H1 (cell line): ENCODE data around the gene TRIM14. TPM values are rescaled to one million over a fixed set of nuclear protein-coding genes. Genes with fewer than 3 reads are reported as not detected.

Source experiments
- CTCF ChIA-PET: fragments of 300-600 bp; sonication (Branson Sonifier 250); formaldehyde crosslinking; loops from one replicate; lab custom pipeline; 2021; ENCODE audit not compliant: partially characterized antibody; lab: Charles Lee
- POLR2A ChIA-PET: fragments of 300-600 bp; sonication (Branson Sonifier 250); formaldehyde crosslinking; loops from one replicate; lab custom pipeline; 2021; ENCODE audit warnings: inconsistent platforms; ENCODE audit not compliant: partially characterized antibody; lab: Charles Lee
- DNase-seq, 2 experiments: peaks; one replicate each; pipeline versions ENCODE4 v3.0.0 to v3.0.0-alpha.2; 2010 to 2022; ENCODE audit warnings: low spot score in 2 of 2, low read depth in 1 of 2, mixed read lengths in 1 of 2
- FAIRE-seq: peaks from 2 replicates; lab custom pipeline; 2011; peaks lifted over from hg19 to GRCh38; lab: Jason Lieb, UNC
- H2AFZ ChIP-seq: 2 replicates; pipeline ENCODE4 v1.8.1; 2012; ENCODE audit warnings: low read length, inconsistent platforms
- H2AK5ac ChIP-seq: 2 replicates; pipeline ENCODE4 v1.6.1; 2013; ENCODE audit warnings: low read depth, low read length
- H2BK120ac ChIP-seq: replicated peaks from 2 replicates; pipeline ENCODE3; 2013; ENCODE audit warnings: low read depth, low read length, inconsistent platforms
- H2BK12ac ChIP-seq: 2 replicates; pipeline ENCODE4 v1.6.1; 2013; ENCODE audit warnings: low read depth, low read length
- H2BK15ac ChIP-seq: 2 replicates; pipeline ENCODE4 v1.6.1; 2013; ENCODE audit warnings: low read length
- H2BK20ac ChIP-seq: 2 replicates; pipeline ENCODE4 v1.6.1; 2013; ENCODE audit warnings: low read length
- H2BK5ac ChIP-seq: 2 replicates; pipeline ENCODE4 v1.6.1; 2013; ENCODE audit warnings: low read depth, low read length
- H3K14ac ChIP-seq: 2 replicates; pipeline ENCODE4 v1.6.1; 2013; ENCODE audit warnings: inconsistent platforms; ENCODE audit not compliant: insufficient read length
- H3K18ac ChIP-seq: 2 replicates; pipeline ENCODE4 v1.6.1; 2013; ENCODE audit warnings: low read length; ENCODE audit errors: extremely low read depth
- H3K23ac ChIP-seq: 2 replicates; pipeline ENCODE4 v1.6.1; 2013; ENCODE audit warnings: inconsistent platforms; ENCODE audit not compliant: insufficient read length
- H3K23me2 ChIP-seq: 2 replicates; pipeline ENCODE4 v1.6.1; 2013; ENCODE audit warnings: low read depth, low read length
- H3K27ac ChIP-seq: 2 replicates; pipeline ENCODE4 v1.6.1; 2011; ENCODE audit warnings: low read depth, low read length, inconsistent platforms
- H3K27me3 ChIP-seq, 4 experiments: replicated peaks in 1 of 4; 1 replicate in 1 of 4; 2 replicates in 3 of 4; pipeline versions ENCODE4 v1.6.1 to v1.8.1; 2011 to 2013; ENCODE audit warnings: low read length in 3 of 4, mild to moderate bottlenecking in 3 of 4, inconsistent platforms in 2 of 4, mixed read lengths in 2 of 4, moderate library complexity in 1 of 4; ENCODE audit not compliant: control insufficient read depth in 3 of 4, insufficient read depth in 3 of 4; ENCODE audit errors: extremely low read depth in 1 of 4
- H3K36me3 ChIP-seq, 4 experiments: 2 replicates each; pipeline versions ENCODE4 v1.6.1 to v1.8.1; 2011 to 2013; ENCODE audit warnings: mild to moderate bottlenecking in 4 of 4, low read length in 3 of 4, moderate library complexity in 2 of 4, control low read depth in 1 of 4, inconsistent platforms in 1 of 4; ENCODE audit not compliant: insufficient read depth in 4 of 4, control insufficient read depth in 2 of 4
- H3K4ac ChIP-seq: replicated peaks from 2 replicates; pipeline ENCODE3; 2013; ENCODE audit warnings: low read length, low read depth, mixed read lengths, inconsistent platforms; ENCODE audit not compliant: insufficient read length
- H3K4me1 ChIP-seq, 4 experiments: replicated peaks in 1 of 4; 1 replicate in 1 of 4; 2 replicates in 3 of 4; pipeline versions ENCODE4 v1.6.1 to v1.8.1; 2011 to 2013; ENCODE audit warnings: low read length in 3 of 4, inconsistent platforms in 2 of 4, mixed read lengths in 1 of 4; ENCODE audit not compliant: insufficient read depth in 4 of 4, control insufficient read depth in 3 of 4
- H3K4me2 ChIP-seq, 2 experiments: 2 replicates each; pipeline versions ENCODE4 v1.6.1 to v1.8.1; 2011 to 2013; ENCODE audit warnings: low read depth in 2 of 2, low read length in 2 of 2, control low read depth in 1 of 2, inconsistent platforms in 1 of 2, mild to moderate bottlenecking in 1 of 2; ENCODE audit not compliant: insufficient read depth in 1 of 2
- H3K4me3 ChIP-seq, 4 experiments: fragments of 200-600, 300-600 bp in 1 of 4; sonication (generic), shearing (Covaris generic), sonication (Bioruptor Twin) in 1 of 4; 2 replicates each; pipeline versions ENCODE4 v1.5.1 to v1.8.1; 2011 to 2016; ENCODE audit warnings: low read length in 4 of 4, low read depth in 3 of 4, control low read depth in 2 of 4, inconsistent platforms in 2 of 4, mild to moderate bottlenecking in 2 of 4, mixed read lengths in 1 of 4, moderate library complexity in 1 of 4; ENCODE audit not compliant: insufficient read depth in 2 of 4; ENCODE audit errors: extremely low read depth in 1 of 4
- H3K56ac ChIP-seq: replicated peaks from 2 replicates; pipeline ENCODE3; 2013; ENCODE audit warnings: low read depth, mild to moderate bottlenecking, mixed read lengths, low read length, inconsistent platforms; ENCODE audit not compliant: insufficient read length
- H3K79me1 ChIP-seq: 2 replicates; pipeline ENCODE4 v1.6.1; 2013; ENCODE audit warnings: low read depth, low read length, control low read depth
- H3K79me2 ChIP-seq, 2 experiments: 2 replicates each; pipeline versions ENCODE4 v1.6.1 to v1.8.1; 2012 to 2013; ENCODE audit warnings: low read length in 2 of 2, mild to moderate bottlenecking in 2 of 2, inconsistent platforms in 1 of 2; ENCODE audit not compliant: insufficient read depth in 2 of 2, control insufficient read depth in 1 of 2
- H3K9ac ChIP-seq, 4 experiments: replicated peaks in 1 of 4; 1 replicate in 1 of 4; 2 replicates in 3 of 4; pipeline versions ENCODE4 v1.6.1 to v1.8.1; 2011 to 2013; ENCODE audit warnings: low read depth in 3 of 4, low read length in 3 of 4, control low read depth in 2 of 4, mild to moderate bottlenecking in 2 of 4, moderate library complexity in 2 of 4, inconsistent platforms in 1 of 4; ENCODE audit errors: extremely low read depth in 1 of 4
- H3K9me3 ChIP-seq, 2 experiments: 2 replicates each; pipeline versions ENCODE4 v1.6.1 to v1.8.1; 2012 to 2013; ENCODE audit warnings: mild to moderate bottlenecking in 2 of 2, moderate library complexity in 2 of 2, control low read depth in 1 of 2, inconsistent platforms in 1 of 2, low read depth in 1 of 2, low read length in 1 of 2, mixed read lengths in 1 of 2; ENCODE audit not compliant: insufficient read depth in 2 of 2
- H4K20me1 ChIP-seq, 2 experiments: replicated peaks in 1 of 2; 2 replicates each; pipeline versions ENCODE3 to v1.8.1; 2011 to 2013; ENCODE audit warnings: inconsistent platforms in 2 of 2, low read length in 2 of 2, mild to moderate bottlenecking in 1 of 2; ENCODE audit not compliant: insufficient read depth in 2 of 2, control insufficient read depth in 1 of 2
- H4K5ac ChIP-seq: 2 replicates; pipeline ENCODE4 v1.6.1; 2013; ENCODE audit warnings: low read length, low read depth, mixed read lengths, inconsistent platforms; ENCODE audit not compliant: insufficient read length
- H4K8ac ChIP-seq: 2 replicates; pipeline ENCODE4 v1.8.0; 2013; ENCODE audit warnings: mild to moderate bottlenecking, moderate library complexity, low read length, inconsistent platforms; ENCODE audit not compliant: insufficient read depth; ENCODE audit errors: extremely low read depth
- H4K91ac ChIP-seq: replicated peaks from 2 replicates; pipeline ENCODE3; 2013; ENCODE audit warnings: low read length, mixed read lengths, inconsistent platforms; ENCODE audit not compliant: insufficient read length
- CHD1 ChIP-seq: IDR thresholded peaks from 2 replicates; pipeline ENCODE4 v1.6.1; 2012; ENCODE audit warnings: low read depth, low read length, improper control_type of control experiment
- CTCF ChIP-seq, 3 experiments: IDR thresholded peaks; 1 replicate in 2 of 3; 2 replicates in 1 of 3; pipeline versions ENCODE4 v1.5.1 to v1.6.1; 2011; ENCODE audit warnings: low read length in 3 of 3, mild to moderate bottlenecking in 3 of 3, inconsistent platforms in 2 of 3, low read depth in 1 of 3, moderate library complexity in 1 of 3; ENCODE audit not compliant: insufficient read depth in 1 of 3; ENCODE audit errors: control extremely low read depth in 1 of 3
- EP300 ChIP-seq, 2 experiments: IDR thresholded peaks; 1 replicate in 1 of 2; 2 replicates in 1 of 2; pipeline ENCODE4 v1.6.1; 2011 to 2012; ENCODE audit warnings: low read depth in 2 of 2, low read length in 2 of 2, mild to moderate bottlenecking in 2 of 2, borderline replicate concordance in 1 of 2, inconsistent platforms in 1 of 2, moderate library complexity in 1 of 2
- EZH2 ChIP-seq: fragments of 200-600 bp; sonication (generic); IDR thresholded peaks from 2 replicates; pipeline ENCODE4 v1.7.1; 2012; ENCODE audit warnings: low read depth, mild to moderate bottlenecking, moderate library complexity, low read length, inconsistent platforms; ENCODE audit not compliant: severe bottlenecking
- MAFK ChIP-seq: IDR thresholded peaks from 2 replicates; pipeline ENCODE4 v1.6.1; 2012; ENCODE audit warnings: low read depth, mild to moderate bottlenecking, improper control_type of control experiment, low read length
- SRF ChIP-seq: IDR thresholded peaks from 2 replicates; pipeline ENCODE4 v1.6.1; 2011; ENCODE audit warnings: mild to moderate bottlenecking, low read depth, low read length, moderate library complexity
- TAF1 ChIP-seq: IDR thresholded peaks from 2 replicates; pipeline ENCODE4 v1.6.1; 2011; ENCODE audit warnings: mild to moderate bottlenecking, low read depth, low read length
- TCF12 ChIP-seq: IDR thresholded peaks from 2 replicates; pipeline ENCODE4 v1.6.1; 2011; ENCODE audit warnings: low read depth, mild to moderate bottlenecking, low read length
- USF2 ChIP-seq: IDR thresholded peaks from 2 replicates; pipeline ENCODE4 v1.6.1; 2011; ENCODE audit warnings: low read length, improper control_type of control experiment
- YY1 ChIP-seq: IDR thresholded peaks from 2 replicates; pipeline ENCODE4 v1.6.1; 2011; ENCODE audit warnings: low read depth, mild to moderate bottlenecking, low read length
- WGBS, 2 experiments: shearing (Covaris generic) in 1 of 2; methylation state at CpG; one replicate each; pipeline versions ENCODE4 v1.1.6 to v1.1.7; 2013 to 2015; ENCODE audit warnings: low lambda C conversion rate in 2 of 2, mixed read lengths in 2 of 2, inconsistent platforms in 1 of 2, low coverage in 1 of 2, missing lambda C conversion rate in 1 of 2; ENCODE audit not compliant: insufficient replicate concordance in 2 of 2, insufficient coverage in 1 of 2, insufficient read length in 1 of 2; ENCODE audit errors: extremely low coverage in 1 of 2, missing lambda C conversion rate in 1 of 2; 5-methylcytosine and 5-hydroxymethylcytosine counted together
- polyA plus RNA-seq, 7 experiments: library from polyadenylated mRNA; depleted of rRNA in 3 of 7; stranded (reverse) in 5 of 7; unstranded in 2 of 7; fragments of >200 nt in 5 of 7; fragments of 200-250 nt in 2 of 7; gene quantifications; 1 replicate in 5 of 7; 2 replicates in 1 of 7; 4 replicates in 1 of 7; pipeline versions ENCODE4 v1.2.1 to v1.2.3, GENCODE V29; 2011 to 2013; ENCODE audit warnings: missing spikeins in 2 of 7, mixed read lengths in 2 of 7
- total RNA-seq: library from RNA; stranded (reverse); fragmentation: NEBNext Ultra II Directional; extraction: Animal tissue kit (Norgen Biotek cat#: 25700); gene quantifications from 2 replicates; pipeline ENCODE4 v1.2.1, GENCODE V29; 2021

The TRIM14 gene
- total and polyA plus RNA-seq, 2 of the 8 experiments (the other 6 are each of a cell fraction or from before 2014, with no cell fraction given): 9.2 to 19.4 TPM

- no peaks in the 10 kb centered on the region for H3K27me3 ChIP-seq
- no peak overlapping the region for H2AK5ac ChIP-seq
- no peak overlapping the region for H4K91ac ChIP-seq
- H2BK20ac ChIP-seq: no peak overlapping the region
- DNase-seq: no peak
- no peak overlapping the region for H2BK12ac ChIP-seq
- H3K36me3 ChIP-seq: no peaks in the 10 kb centered on the region; a peak in 1 of 8 replicates
- H3K56ac ChIP-seq: no peak overlapping the region
- no peak overlapping the region for H3K4me2 ChIP-seq
- no peak overlapping the region for H2BK120ac ChIP-seq
- H3K4me1 ChIP-seq: peaks cover 0 to 3% (median 0%) of the 10 kb centered on the region in 4 experiments; a peak in 2 of 7 replicates
- no peak overlapping the region for H3K14ac ChIP-seq
- no peak overlapping the region for H3K9ac ChIP-seq
- no peak overlapping the region for H3K4me3 ChIP-seq
- H2BK5ac ChIP-seq: no peak overlapping the region
- no peak overlapping the region for H3K18ac ChIP-seq
- H2BK15ac ChIP-seq: no peak overlapping the region
- H4K20me1 ChIP-seq: peaks cover 0 to 2% of the 10 kb centered on the region in 2 experiments
- no peak overlapping the region for H3K27ac ChIP-seq
- no peak overlapping the region for H4K8ac ChIP-seq
- no peak overlapping the region for H3K4ac ChIP-seq
- no peaks in the 10 kb centered on the region for H3K79me1 ChIP-seq
- FAIRE-seq: no peak
- 92% methylated on average over 4 of the region's 4 CpGs; no CpG with 5 or more reads in 1 of the 2 experiments for WGBS, 2 experiments
- ChIA-PET CTCF (interaction anchor here (0.6 to 1.8 kb wide), 2 partner anchors 12 to 623 kb away, joined by 3 to 5 read pairs; no protein-coding TSS in a partner anchor), POLR2A (no interaction called here)
- H2AFZ ChIP-seq: no peak overlapping the region
- no peaks in the 10 kb centered on the region for H3K9me3 ChIP-seq
- H4K5ac ChIP-seq: no peak overlapping the region
- H3K79me2 ChIP-seq: no peaks in the 10 kb centered on the region
- no peaks in the 10 kb centered on the region for H3K23me2 ChIP-seq
- H3K23ac ChIP-seq: no peak overlapping the region
- TF ChIP-seq EZH2 (no peak), TCF12 (no peak), CTCF (IDR thresholded peaks at IDR 0.05; ENCODE audit: control extremely low read depth in 1 of 3, insufficient read depth in 1 of 3, low read depth in 1 of 3, low read length in 3 of 3) (no peak), YY1 (no peak), USF2 (no peak), EP300 (IDR thresholded peaks at IDR 0.05; ENCODE audit: borderline replicate concordance in 1 of 2, low read depth in 2 of 2, low read length in 2 of 2) (no peak), TAF1 (no peak), CHD1 (no peak), SRF (no peak), MAFK (no peak)
Observed at GRCh38 chr9:98144076-98144475, 25.1 kb upstream of the TRIM14 start.
